ENCODE measurements around the gene FTL. TPM values are rescaled to one million over a fixed set of nuclear protein-coding genes. Genes with fewer than 3 reads are reported as not detected.

The FTL gene
- polyA plus RNA-seq, 1 experiment, result 3,644 TPM

DNA sequence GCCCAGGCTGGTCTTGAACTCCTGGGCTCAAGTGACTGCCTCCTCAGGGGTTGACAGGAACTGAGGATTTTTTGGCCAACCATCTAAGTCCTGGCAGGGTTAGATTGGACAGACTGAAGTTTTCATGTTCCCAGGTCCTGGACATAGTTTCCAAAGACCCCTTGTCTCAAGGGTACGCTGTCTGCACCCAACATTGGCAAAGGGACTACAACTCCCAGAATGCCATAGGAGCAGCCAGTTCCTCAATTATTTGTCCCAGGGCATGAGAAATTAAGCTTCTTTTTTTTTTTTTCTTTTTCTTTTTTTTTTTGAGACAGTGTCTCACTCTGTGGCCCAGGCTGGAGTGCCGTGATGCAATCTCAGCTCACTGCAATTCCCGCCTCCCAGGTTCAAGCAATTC, 21.1 kb downstream of the FTL start:
- Histone ChIP-seq H3K27me3 (ENCODE audit: control insufficient read depth, insufficient read depth, low read length) (no peaks in the 10 kb centered on the region), H3K4me3 (ENCODE audit: low read depth, low read length) (no peak overlapping the region), H3K9me3 (ENCODE audit: control insufficient read depth, insufficient read depth, low read length) (no peaks in the 10 kb centered on the region), H3K27ac (ENCODE audit: low read depth, low read length) (no peak overlapping the region)
- ChIA-PET CTCF (interaction anchor here (0.7 to 1.6 kb wide), 3 partner anchors 12 to 16 kb away, joined by 3 to 6 read pairs (median 3); no protein-coding TSS in a partner anchor), POLR2A (interaction anchor here (0.6 kb wide), 1 partner anchor 192 kb away, joined by 6 read pairs; no protein-coding TSS in a partner anchor)
- TF ChIP-seq CTCF (IDR thresholded peaks at IDR 0.05; ENCODE audit: low read depth, low read length), result no peak
- no peak for DNase-seq (ENCODE audit: low read depth, low spot score)

GRCh38 chr19:48987323-48987722, 22.2 kb downstream of the FTL start:
- H3K27ac ChIP-seq (ENCODE audit: low read depth, low read length), result no peak overlapping the region
- CTCF ChIA-PET, result interaction anchor here (1.6 kb wide), 1 partner anchor 17 kb away, joined by 6 read pairs; no protein-coding TSS in a partner anchor
- POLR2A ChIA-PET, result interaction anchor here (0.7 kb wide), 1 partner anchor 15 kb away, joined by 3 read pairs; no protein-coding TSS in a partner anchor

DNA sequence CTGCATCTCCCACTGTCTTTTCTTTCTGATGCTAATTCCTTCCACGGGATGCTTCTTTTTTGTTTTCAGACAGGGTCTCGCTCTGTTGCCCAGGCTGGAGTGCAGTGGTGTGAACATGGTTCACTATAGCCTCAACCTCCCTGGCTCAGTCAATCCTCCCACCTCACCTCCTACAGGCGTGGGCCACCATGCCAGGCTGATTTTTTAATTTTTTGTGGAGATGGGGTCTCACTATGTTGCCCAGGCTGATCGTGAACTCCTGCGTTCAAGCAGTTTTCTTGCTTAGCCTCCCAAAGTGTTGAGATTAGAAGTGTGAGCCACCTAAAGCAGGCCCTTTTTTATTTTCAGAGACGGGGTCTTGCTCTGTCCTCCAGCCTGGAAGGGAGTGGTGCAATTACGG, 23.2 kb downstream of the FTL start:
- POLR2A ChIA-PET, result no interaction called here

More at GRCh38 chr19:48987323-48987722, 22.2 kb downstream of the FTL start:
- no peak for DNase-seq (ENCODE audit: low read depth, low spot score)
- Histone ChIP-seq H3K27me3 (ENCODE audit: control insufficient read depth, insufficient read depth, low read length) (no peaks in the 10 kb centered on the region), H3K9me3 (ENCODE audit: control insufficient read depth, insufficient read depth, low read length) (no peaks in the 10 kb centered on the region), H3K4me3 (ENCODE audit: low read depth, low read length) (no peak overlapping the region)
- TF ChIP-seq CTCF (IDR thresholded peaks at IDR 0.05; ENCODE audit: low read depth, low read length), result no peak

GRCh38 chr19:48988860-48989259, 23.8 kb downstream of the FTL start:
- no peaks in the 10 kb centered on the region for H3K9me3 ChIP-seq (ENCODE audit: control insufficient read depth, insufficient read depth, low read length)
- no peak overlapping the region for H3K27ac ChIP-seq (ENCODE audit: low read depth, low read length)
- no peaks in the 10 kb centered on the region for H3K27me3 ChIP-seq (ENCODE audit: control insufficient read depth, insufficient read depth, low read length)
- no peak for TF ChIP-seq CTCF (IDR thresholded peaks at IDR 0.05; ENCODE audit: low read depth, low read length)
- ChIA-PET POLR2A (interaction anchor here (0.6 kb wide), 1 partner anchor 206 kb away, joined by 7 read pairs; no protein-coding TSS in a partner anchor), CTCF (no interaction called here)
- no peak for DNase-seq (ENCODE audit: low read depth, low spot score)
- no peak overlapping the region for H3K4me3 ChIP-seq (ENCODE audit: low read depth, low read length)

More for the DNA sequence above, 23.2 kb downstream of the FTL start:
- CTCF ChIA-PET, result interaction anchor here (1.1 kb wide), 1 partner anchor 9 kb away, joined by 3 read pairs; no protein-coding TSS in a partner anchor
- TF ChIP-seq CTCF (IDR thresholded peaks at IDR 0.05; ENCODE audit: low read depth, low read length), result no peak
- H3K27ac ChIP-seq (ENCODE audit: low read depth, low read length), result no peak overlapping the region
- DNase-seq (ENCODE audit: low read depth, low spot score), result no peak
- H3K27me3 ChIP-seq (ENCODE audit: control insufficient read depth, insufficient read depth, low read length), result no peaks in the 10 kb centered on the region
- H3K4me3 ChIP-seq (ENCODE audit: low read depth, low read length), result no peak overlapping the region
- no peaks in the 10 kb centered on the region for H3K9me3 ChIP-seq (ENCODE audit: control insufficient read depth, insufficient read depth, low read length)

- H3K27ac ChIP-seq (ENCODE audit: low read depth, low read length), result no peak overlapping the region
- no peak for DNase-seq (ENCODE audit: low read depth, low spot score)
- no peak overlapping the region for H3K4me3 ChIP-seq (ENCODE audit: low read depth, low read length)
- no peak for TF ChIP-seq CTCF (IDR thresholded peaks at IDR 0.05; ENCODE audit: low read depth, low read length)
- CTCF ChIA-PET, result interaction anchor here (1.1 kb wide), 1 partner anchor 10 kb away, joined by 4 read pairs; no protein-coding TSS in a partner anchor
- POLR2A ChIA-PET, result no interaction called here
- H3K27me3 ChIP-seq (ENCODE audit: control insufficient read depth, insufficient read depth, low read length), result no peaks in the 10 kb centered on the region
- H3K9me3 ChIP-seq (ENCODE audit: control insufficient read depth, insufficient read depth, low read length), result no peaks in the 10 kb centered on the region
Measured at GRCh38 chr19:48989701-48990291, 24.7 kb downstream of the FTL start.

All from AG04450 (cell line).